ENCODE data around the gene AKR1D1.
"Not testable (repeated sequence)": the region's sequence is repeated elsewhere in the genome, so short reads cannot be mapped to it uniquely, and the experiment has no call there.

AKR1D1 gene, protein sequence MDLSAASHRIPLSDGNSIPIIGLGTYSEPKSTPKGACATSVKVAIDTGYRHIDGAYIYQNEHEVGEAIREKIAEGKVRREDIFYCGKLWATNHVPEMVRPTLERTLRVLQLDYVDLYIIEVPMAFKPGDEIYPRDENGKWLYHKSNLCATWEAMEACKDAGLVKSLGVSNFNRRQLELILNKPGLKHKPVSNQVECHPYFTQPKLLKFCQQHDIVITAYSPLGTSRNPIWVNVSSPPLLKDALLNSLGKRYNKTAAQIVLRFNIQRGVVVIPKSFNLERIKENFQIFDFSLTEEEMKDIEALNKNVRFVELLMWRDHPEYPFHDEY

DNA sequence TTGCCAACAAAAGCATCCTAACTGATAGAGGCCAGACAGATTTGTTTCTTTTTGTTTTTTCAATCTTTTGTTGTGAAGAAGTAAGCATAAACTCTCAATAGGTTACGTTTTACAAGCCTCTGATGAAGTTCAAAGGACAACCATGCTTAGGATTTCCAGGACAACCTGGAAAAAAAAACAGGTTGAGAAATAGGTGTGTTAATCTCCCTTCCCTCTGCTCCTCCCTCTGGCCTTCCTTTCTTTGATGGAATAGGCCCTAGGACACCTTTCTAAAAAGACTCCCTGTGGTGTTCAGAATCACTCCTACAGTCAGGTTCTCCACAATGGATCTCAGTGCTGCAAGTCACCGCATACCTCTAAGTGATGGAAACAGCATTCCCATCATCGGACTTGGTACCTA lies at the start of gene AKR1D1:
AKR1D1 (plus strand) TSS at position 264 of the 400 bp plus-strand sequence; CDS start at position 324, 60 bp downstream.
- no peak for DNase-seq

DNA sequence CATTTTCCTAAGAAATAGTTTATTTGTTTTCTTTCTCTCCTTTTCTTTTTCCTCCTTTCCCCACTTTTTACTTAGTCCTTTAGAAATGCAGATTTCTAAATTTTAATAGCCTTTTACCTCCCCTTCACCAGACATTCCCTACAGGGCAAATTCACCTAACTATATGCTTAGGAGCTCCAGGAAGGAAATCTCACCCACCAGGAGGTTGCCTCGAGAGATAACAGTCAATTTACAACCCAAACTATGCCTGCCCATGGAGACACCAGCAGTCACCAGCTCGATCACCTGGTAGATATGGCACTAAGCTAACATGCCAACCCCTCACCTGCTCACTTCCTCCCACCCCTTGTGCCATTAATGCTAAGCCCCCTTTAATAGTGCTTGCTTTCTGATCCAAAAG lies 49.2 kb upstream of the AKR1D1 start:
- DNase-seq = no peak

DNA sequence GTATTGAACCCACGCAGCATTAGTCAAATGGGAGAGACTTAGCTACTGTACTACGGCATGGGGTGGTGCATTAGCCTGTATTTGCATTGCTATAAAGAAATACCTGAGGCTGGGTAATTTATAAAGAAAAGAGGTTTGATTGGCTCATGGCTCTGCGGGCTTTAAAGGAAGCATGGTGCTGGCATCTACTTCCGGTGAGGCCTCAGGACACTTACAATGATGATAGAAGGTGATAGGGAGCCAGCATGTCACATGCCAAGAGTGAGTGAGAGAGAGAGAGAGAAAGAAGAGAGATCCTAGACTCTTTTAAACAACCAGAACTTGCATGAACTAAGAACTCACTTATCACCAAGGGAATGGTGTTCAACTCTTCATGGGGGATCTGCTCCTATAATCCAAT lies 47.1 kb upstream of the AKR1D1 start:
- no peak for DNase-seq

DNA sequence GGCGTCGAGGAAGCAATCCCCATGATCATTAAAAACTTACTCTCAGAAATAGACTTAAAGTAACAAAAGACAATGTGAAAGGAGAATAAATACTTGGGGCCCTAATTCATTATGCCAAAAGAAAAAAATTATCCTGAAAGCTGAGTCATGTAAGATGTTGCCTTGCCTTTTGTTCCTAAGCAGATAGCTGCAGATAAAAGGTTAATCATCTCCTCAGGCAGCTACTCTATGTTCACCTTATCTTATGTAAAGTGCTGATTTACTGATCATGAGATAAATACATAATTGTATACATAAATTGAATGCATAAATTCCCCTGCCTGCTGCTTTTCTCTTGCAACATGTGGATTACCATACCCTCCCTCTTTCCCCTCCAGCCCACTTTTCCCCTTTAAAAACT lies 46.3 kb upstream of the AKR1D1 start:
- no peak for DNase-seq

DNA sequence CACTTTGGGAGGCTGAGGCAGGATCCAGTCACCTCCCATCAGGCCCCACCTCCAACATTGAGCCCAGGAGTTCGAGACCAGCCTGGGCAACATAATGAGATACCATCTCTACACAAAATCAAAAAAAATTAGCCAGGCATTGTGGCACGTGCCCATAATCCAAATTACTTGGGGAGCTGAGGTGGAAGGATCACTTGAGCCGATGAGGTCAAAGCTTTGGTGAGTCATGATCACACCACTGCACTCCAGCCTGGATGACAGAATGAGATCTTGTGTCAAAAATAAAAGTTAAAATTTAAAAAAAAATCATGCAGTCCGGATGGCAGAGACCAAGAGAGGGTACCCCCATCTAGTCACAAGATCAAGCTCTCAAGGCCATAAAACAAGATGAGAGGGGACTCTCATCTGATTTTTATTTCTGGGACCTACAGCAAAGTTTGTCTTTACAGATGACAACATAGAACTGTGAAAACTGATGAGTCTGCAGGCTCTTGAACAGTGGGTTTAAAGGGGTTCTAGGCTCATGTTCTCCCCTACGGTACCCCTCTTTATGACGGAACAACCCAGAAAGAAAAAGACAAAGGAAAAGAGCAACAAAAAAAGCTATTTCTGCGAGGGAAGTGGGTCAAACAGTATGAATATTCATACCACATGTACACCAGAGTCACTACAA lies 45.4 kb upstream of the AKR1D1 start:
- no peak for DNase-seq

DNA sequence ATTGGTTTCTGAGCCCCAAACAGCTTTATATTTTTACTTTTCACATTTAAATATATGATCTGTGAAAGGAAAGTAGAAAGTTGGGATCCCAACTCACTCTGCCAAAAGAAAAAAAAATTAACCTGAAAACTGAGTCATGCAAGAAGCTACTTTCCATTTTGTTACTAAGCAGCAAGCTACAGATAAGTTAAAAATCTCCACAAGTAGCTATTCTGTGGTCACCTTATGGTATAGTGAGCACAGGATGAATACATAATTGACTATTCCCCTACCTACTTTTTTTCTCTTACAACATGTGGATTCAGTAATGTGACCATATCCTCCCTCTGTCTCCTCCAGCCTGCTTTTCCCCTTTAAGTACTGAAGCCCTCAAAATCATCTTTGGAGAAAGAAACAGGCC lies 44.1 kb upstream of the AKR1D1 start:
- DNase-seq = no peak

DNA sequence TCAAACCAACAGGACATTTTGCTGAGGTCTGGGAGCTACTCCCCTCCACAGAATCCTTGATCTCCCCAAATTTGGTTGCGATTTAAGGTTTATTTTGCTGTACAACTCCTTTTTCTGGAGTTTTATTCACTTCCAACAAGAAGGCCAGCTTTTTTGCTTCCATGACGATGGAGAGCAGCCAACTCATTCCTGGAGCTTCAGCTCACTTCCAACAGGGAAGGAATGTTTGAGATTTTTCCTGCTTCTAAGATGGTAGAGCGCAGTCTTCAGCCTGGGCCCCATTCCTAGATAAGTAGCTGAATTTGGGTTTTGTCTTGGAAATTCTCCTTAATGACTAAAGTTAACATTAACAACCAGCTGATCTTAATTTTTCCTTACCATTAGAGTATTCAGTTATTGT lies 43.5 kb upstream of the AKR1D1 start:
- DNase-seq = no peak

DNA sequence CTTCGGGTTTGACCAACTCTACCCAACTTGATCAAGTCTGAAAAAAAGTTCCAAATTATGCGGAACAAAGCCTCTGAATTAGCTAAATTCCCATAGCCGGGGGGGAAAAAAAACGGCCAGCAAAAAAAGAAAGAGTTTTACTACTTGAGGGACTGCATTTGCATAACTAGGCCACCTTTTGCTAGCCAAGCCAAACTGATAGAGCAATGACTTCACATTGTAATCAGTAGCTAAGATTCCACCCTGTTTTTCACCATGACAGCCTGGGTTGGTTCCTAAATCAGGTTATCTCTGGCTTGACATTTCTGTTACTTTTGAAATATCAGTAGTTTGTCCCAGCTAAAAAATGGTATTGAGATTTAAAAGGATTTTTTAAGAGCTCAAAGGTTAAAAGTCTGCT lies 43.0 kb upstream of the AKR1D1 start:
- DNase-seq = no peak

DNA sequence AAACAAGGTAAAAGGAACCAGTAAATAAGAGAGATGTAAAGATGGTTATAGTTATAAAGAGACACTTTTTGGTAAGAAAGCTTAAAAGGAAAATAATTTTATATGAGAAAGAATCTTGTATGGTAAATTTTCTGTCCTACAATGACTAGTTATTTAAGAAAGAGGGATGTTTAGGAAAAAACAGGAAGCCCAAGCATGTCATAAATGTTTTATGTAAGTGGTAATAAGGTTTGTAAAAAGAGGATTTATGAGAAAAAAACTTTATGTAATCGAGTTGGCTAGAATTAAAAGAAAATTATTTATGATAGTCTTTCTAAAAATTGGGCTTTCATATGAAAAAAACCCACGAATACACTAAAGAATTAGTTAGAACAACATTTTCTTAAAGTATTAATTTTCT lies 40.1 kb upstream of the AKR1D1 start:
- no peak for DNase-seq

DNA sequence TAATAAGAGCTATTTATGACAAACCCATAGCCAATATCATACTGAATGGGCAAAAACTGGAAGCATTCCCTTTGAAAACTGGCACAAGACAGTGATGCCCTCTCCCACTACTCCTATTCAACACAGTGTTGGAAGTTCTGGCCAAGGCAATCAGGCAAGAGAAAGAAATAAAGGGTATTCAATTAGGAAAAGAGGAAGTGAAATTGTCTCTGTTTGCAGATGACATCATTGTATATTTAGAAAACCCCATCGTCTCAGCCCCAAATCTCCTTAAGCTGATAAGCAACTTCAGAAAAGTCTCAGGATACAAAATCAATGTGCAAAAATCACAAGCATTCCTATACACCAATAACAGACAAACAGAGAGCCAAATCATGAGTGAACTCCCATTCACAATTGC lies 36.2 kb upstream of the AKR1D1 start:
- DNase-seq = not testable (repeated sequence)

DNA sequence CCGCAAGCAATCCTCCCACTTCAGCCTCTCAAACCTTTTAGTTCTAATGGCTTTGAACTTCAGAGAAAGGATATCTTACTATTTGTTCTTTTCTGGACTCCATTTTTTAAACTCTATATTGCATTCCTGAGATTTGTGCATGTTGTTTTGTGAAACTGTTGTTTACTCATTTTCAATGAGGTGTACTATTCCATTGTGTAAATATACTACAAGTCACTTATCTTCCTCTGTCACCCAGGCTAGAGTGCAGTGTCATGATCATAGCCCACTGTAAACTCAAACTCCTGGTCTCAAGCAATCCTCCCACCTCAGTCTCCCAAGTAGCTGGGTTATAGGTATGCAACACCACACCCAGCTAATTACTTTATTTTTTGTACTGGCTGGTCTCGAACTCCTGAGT lies 31.4 kb upstream of the AKR1D1 start:
- no peak for DNase-seq

DNA sequence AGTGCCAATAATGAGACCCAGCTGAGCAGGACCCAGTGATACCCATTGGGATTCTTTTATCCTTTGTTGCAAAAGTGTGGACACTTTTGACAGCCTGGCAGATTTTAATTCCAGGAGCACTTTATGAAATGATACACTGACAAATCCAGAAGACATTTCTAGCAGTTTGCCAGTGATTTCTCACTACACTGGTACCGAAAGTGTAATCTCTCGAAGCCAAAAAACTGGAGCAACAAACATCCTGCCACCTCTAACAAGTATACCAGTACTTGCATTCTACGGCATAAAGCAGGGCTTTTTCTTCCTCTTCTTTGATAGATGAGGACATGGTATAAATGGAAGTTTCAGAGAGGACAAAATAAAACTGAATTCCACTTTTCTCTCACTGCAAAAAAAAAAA lies 28.4 kb upstream of the AKR1D1 start:
- no peak for DNase-seq

DNA sequence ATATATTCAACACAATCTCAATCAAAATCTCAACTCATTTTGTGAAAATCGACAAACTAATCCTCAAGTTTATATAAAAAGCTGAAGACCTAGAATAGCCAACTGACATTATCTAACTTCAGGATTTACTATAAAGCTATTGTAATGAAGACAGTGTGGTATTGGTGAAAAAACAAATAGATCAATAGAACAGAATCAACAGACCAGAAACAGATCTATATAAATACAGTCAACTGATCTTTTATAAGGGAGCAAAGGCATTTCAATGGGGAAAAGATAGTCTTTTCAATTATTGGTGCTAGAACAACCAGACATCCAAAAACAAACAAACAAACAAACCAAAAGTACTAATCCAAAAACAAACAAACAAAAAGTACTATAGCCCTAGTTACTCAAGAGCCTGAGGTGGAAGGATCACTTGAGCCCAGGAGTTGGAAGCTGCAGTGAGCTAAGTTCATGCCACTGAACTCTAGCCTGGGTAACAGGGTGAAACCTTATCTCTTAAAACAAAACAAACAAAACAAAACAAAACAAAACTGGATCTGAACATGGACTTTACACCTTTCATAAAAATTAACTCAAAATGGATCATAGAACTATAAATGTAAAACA lies 26.6 kb upstream of the AKR1D1 start:
- no peak for DNase-seq

DNA sequence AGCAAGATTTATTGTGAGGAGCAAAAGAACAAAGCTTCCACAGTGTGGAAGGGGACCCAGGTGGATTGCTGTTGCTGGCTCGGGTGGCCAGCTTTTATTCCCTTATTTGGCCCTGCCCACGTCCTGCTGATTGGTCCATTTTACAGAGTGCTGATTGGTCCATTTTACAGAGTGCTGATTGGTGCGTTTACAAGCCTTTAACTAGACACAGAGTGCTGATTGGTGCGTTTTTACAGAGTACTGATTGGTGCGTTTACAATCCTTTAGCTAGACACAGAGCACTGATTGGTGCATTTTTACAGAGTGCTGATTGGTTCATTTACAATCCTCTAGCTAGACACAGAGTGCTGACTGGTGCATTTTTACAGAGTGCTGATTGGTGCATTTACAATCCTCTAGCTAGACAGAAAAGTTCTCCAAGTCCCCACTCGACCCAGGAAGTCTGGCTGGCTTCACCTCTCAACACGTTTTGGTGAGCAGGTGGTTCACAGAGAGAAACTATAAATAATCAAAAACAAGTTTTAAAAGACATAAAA lies 24.5 kb upstream of the AKR1D1 start:
- not testable (repeated sequence) for DNase-seq

DNA sequence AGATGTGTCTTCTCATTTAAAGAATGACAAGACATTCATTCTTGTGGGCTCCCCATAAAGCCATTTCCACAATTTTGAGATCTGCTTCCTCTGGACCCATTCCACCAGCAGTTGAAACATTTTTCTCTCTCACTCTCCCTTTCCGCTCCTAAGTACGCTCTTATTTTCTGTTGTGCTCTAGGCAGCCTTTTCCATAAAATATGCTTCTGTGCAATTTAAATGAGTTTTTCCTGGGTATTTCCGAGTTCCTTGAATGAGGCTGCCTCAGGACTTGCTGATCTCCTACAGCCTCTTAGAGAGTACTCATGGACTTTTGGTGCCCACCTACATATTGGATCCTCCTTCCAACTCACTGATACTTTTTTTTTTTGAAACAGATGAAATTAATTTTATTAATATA lies 23.6 kb upstream of the AKR1D1 start:
- DNase-seq = no peak

DNA sequence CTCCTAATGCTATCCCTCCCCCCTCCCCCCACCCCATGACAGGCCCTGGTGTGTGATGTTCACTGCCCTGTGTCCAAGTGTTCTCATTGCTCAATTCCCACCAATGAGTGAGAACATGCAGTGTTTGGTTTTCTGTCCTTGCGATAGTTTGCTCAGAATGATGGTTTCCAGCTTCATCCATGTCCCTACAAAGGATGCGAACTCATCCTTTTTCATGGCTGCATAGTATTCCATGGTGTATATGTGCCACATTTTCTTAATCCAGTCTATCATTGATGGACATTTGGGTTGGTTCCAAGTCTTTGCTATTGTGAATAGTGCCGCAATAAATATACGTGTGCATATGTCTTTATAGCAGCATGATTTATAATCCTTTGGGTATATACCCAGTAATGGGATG lies 20.6 kb upstream of the AKR1D1 start:
- not testable (repeated sequence) for DNase-seq

DNA sequence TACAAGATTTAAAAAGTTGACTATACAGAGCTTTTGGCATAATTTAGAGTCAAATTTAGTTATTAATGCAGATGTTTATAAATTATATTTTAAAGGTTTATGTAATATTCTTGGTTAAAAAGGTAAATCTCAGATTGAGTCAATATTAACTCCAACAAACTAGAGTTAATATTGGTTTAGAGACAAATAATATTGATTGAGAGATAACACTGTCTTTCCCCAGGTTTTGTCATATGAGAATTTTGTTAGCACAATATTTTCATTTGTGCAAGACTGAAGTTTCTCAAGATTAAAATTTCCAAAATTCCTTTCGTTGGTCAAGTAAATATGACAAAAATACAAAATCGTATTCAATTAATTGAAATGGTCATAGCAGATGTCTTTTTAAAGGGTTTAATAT lies 12.9 kb upstream of the AKR1D1 start:
- DNase-seq = no peak

DNA sequence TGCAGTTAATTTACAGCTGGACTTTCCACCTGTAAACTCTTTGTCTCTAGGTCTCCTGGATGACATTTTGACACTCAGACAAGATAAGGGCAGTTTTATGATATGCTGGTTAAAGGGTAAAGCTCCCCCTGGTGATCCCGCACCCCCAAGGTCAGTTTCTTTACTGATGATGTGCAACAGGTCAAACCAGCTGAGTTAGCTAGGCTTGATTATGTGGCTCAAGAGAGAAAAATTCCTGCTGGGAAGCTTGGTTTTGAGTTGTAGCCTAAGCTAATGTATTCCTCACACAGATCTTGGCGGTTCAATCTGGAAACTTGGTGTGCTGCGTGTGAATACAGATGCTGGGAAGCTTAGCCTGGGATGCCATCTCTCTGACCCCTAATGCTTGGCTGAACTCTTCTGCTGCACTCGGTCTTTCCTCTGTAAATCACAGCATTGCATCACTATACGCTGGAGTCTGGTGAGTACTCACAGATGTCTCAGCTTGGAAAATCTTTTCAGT lies 11.4 kb upstream of the AKR1D1 start:
- DNase-seq = no peak

DNA sequence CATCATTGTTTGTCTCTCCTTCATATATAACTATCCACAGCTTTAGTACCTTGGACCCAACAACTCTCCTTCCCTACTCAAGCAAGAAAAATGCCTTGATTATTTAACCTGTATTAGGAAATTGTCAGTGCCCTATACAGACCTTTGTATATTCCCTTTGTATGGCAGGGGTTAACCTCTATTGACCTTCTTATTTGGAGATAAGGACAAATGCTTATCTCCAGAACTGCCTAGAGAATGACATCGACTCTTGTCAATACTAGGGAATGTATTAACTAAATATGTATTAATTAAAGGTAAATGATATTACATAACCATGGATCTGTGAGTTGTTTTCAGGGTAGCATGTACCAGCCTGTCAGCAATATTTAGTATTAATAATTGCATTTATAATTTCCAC lies 10.4 kb upstream of the AKR1D1 start:
- no peak for DNase-seq

DNA sequence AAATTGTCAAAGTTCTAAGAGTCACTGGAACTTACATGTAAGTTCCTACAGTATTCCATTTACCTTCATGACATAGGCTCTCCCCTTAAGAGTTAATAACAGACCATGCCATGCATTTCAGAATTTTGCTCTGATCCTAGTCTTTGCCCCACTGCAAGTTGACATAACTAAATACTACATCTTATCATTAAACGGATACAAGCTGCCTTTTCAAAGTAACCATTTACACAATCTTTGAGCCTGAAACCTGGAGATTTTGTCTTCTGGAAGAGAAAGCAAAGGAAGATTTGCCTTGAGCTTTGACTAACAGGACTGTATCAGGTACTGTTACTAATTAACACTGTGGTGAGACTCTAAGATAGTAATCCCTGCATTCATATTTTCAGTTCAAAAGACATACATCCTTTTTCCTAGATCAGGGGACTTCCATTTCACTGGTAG lies 9.3 kb upstream of the AKR1D1 start:
- DNase-seq = no peak

DNA sequence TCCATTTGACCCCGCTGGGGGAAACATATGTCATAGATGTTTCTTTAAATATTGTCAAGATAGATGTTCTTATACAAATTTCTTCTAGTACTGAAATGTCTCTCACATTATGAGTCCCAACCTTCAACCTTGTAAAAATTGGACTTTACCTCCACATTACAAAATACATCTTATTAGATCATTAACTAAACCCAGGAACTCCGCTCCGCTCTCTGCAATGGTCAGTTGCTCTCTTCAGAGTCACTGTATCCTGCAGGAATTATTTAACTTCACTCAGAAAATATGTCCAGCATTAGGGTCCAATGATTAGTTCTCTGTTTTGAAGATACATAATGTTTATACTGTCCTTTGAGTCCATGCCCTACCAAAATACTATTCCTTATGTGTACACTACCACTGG lies 8.5 kb upstream of the AKR1D1 start:
- no peak for DNase-seq

DNA sequence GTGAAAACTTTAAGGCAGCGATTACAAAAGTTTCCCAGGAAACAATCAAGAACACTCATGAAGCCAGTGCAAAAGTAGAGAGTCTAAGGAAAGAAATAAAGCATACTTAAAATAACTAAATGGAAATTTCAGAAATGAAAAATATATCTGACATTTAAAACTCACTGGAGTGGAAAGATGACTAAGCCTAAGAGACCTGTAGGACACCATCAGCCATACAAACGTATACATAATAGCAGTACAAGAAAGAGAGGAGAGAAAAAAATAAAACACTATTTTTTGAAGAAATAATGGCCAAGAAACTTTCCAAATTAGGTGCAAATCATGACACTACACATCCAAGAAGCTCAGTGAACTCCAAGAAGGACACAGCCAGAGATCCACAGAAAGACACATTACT lies 5.4 kb upstream of the AKR1D1 start:
- no peak for DNase-seq

DNA sequence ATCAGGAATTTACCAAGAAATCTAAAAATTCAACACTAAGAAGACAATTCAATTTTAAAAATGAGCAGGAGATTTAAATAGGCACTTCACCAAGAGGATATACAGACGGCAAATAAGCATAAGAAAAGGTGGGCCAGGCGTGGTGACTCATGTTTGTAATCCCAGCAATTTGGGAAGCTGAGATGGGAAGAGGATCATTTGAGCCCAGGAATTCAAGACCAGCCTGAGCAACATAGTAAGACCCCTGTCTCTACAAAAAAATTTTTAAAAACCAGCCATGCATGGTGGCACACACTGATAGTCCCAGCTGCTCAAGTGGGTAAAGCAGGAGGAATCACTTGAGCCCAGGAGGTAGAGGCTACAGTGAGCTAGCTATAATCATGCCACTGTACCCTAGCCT lies 3.5 kb upstream of the AKR1D1 start:
- no peak for DNase-seq

DNA sequence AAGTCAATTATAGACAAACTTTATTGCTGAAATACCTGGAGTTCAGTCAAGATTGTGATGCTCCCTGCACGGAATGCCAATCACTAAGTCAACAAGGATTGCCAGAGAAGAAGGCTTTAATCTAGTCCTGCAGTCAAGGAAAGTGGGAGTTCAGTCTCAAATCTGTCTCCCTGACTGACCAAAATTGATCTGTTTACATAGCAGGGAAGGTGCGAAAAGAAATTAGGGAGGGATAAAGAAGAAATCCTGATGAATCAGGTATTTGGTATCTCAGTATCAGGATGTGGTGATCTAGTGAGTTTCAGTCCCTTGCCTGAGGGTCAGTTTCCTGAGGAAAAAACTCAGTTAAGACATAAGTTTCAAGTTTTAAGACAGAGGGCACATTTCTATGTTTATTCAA lies 2.1 kb upstream of the AKR1D1 start:
- DNase-seq = no peak

Data from GF-D8 (cell line).